Endodermal cell (in vitro differentiated cells): Measurements from ENCODE around the gene RCSD1. TPM values are rescaled to one million over a fixed set of nuclear protein-coding genes. Genes with fewer than 3 reads are reported as not detected.

ENCODE experiments used
- DNase-seq: peaks from one replicate; pipeline ENCODE4 v3.0.0-alpha.2; 2017
- H3K27ac ChIP-seq: 2 replicates; pipeline ENCODE4 v1.5.1; 2013; ENCODE audit warnings: mild to moderate bottlenecking, low read depth, low read length, moderate library complexity
- H3K27me3 ChIP-seq: 2 replicates; pipeline ENCODE4 v1.6.1; 2013; ENCODE audit warnings: mild to moderate bottlenecking, low read length, moderate library complexity; ENCODE audit not compliant: insufficient read depth, control insufficient read depth, poor library complexity, severe bottlenecking
- H3K36me3 ChIP-seq: 2 replicates; pipeline ENCODE4 v1.7.0; 2013; ENCODE audit warnings: mild to moderate bottlenecking, low read length, moderate library complexity; ENCODE audit not compliant: control insufficient read depth, insufficient read depth
- H3K4me1 ChIP-seq: one replicate; pipeline ENCODE4 v1.7.0; 2013; ENCODE audit warnings: low read length; ENCODE audit not compliant: control insufficient read depth, insufficient read depth
- H3K4me3 ChIP-seq: 2 replicates; pipeline ENCODE4 v1.5.1; 2013; ENCODE audit warnings: mild to moderate bottlenecking, low read length, moderate library complexity
- H3K9ac ChIP-seq: 2 replicates; pipeline ENCODE4 v1.6.1; 2013; ENCODE audit warnings: mild to moderate bottlenecking, low read length, moderate library complexity; ENCODE audit not compliant: poor library complexity, severe bottlenecking; ENCODE audit errors: extremely low read depth
- H3K9me3 ChIP-seq: 2 replicates; pipeline ENCODE4 v1.6.1; 2013; ENCODE audit warnings: mild to moderate bottlenecking, low read length, moderate library complexity; ENCODE audit not compliant: control insufficient read depth
- H3K27ac Mint-ChIP-seq: 2 replicates; pipeline ENCODE4 v1.8.0; 2020; ENCODE audit warnings: mixed read lengths
- H3K27me3 Mint-ChIP-seq: 2 replicates; pipeline ENCODE4 v1.8.0; 2021; ENCODE audit warnings: mild to moderate bottlenecking, mixed read lengths; ENCODE audit not compliant: insufficient read depth
- H3K36me3 Mint-ChIP-seq: 2 replicates; pipeline ENCODE4 v1.8.0; 2020; ENCODE audit warnings: low read depth, mixed read lengths
- H3K4me1 Mint-ChIP-seq: 2 replicates; pipeline ENCODE4 v1.8.0; 2020; ENCODE audit warnings: mixed read lengths
- H3K4me3 Mint-ChIP-seq: 2 replicates; pipeline ENCODE4 v1.8.0; 2020; ENCODE audit warnings: mild to moderate bottlenecking, moderate library complexity, mixed read lengths
- H3K9me3 Mint-ChIP-seq: 2 replicates; pipeline ENCODE4 v1.8.0; 2020; ENCODE audit warnings: mild to moderate bottlenecking, mixed read lengths
- CTCF ChIP-seq: fragments of 200-600 bp; sonication (generic); conservative IDR thresholded peaks from 2 replicates; pipeline ENCODE4 v1.5.0; 2021; ENCODE audit warnings: antibody characterized with exemption, mild to moderate bottlenecking
- WGBS, 2 experiments: methylation state at CpG; one replicate each; pipeline versions ENCODE4 v1.1.5 to v1.1.7; 2013; ENCODE audit warnings: missing lambda C conversion rate in 2 of 2, mixed read lengths in 1 of 2; ENCODE audit not compliant: insufficient coverage in 1 of 2, insufficient read length in 1 of 2; 5-methylcytosine and 5-hydroxymethylcytosine counted together
- total RNA-seq, 2 donors: library from RNA; stranded (reverse); fragmentation: NEBNext Ultra II Directional in 1 of 2; extraction: Animal tissue kit (Norgen Biotek cat#: 25700) in 1 of 2; gene quantifications; 2 replicates in 1 of 2; 3 replicates in 1 of 2; pipeline ENCODE4 v1.2.1, GENCODE V29; 2021

Gene RCSD1
- total RNA-seq, 2 donors from 2014 or later = 0.11 to 0.29 TPM

- no peaks in the 10 kb centered on the region for H3K27me3 ChIP-seq
- Mint-ChIP-seq H3K27ac (no peak overlapping the region), H3K36me3 (no peaks in the 10 kb centered on the region), H3K4me3 (no peak overlapping the region), H3K4me1 (peaks cover 11% of the 10 kb centered on the region), H3K9me3 (no peaks in the 10 kb centered on the region), H3K27me3 (peaks cover 11% of the 10 kb centered on the region)
- no peak for DNase-seq
- 90 to 91% methylated on average over 1 to 3 of the region's 3 CpGs for WGBS, 2 experiments
- H3K4me3 ChIP-seq = no peak overlapping the region
- H3K4me1 ChIP-seq = no peaks in the 10 kb centered on the region
- no peak overlapping the region for H3K27ac ChIP-seq
- H3K9ac ChIP-seq = no peak overlapping the region
- no peaks in the 10 kb centered on the region for H3K9me3 ChIP-seq
- no peaks in the 10 kb centered on the region for H3K36me3 ChIP-seq
- TF ChIP-seq CTCF = no peak
These were observed 12.4 kb downstream of the RCSD1 start for GRCh38 chr1:167642501-167642826.

GRCh38 chr1:167643441-167643840 is 13.4 kb downstream of the RCSD1 start:
- Mint-ChIP-seq H3K9me3 (no peaks in the 10 kb centered on the region), H3K27me3 (peaks cover 5% of the 10 kb centered on the region), H3K27ac (no peak overlapping the region), H3K4me3 (no peak overlapping the region), H3K4me1 (peaks cover 11% of the 10 kb centered on the region), H3K36me3 (no peaks in the 10 kb centered on the region)
- Histone ChIP-seq H3K9me3 (no peaks in the 10 kb centered on the region), H3K27me3 (no peaks in the 10 kb centered on the region), H3K36me3 (no peaks in the 10 kb centered on the region), H3K27ac (no peak overlapping the region), H3K9ac (no peak overlapping the region), H3K4me1 (no peaks in the 10 kb centered on the region), H3K4me3 (no peak overlapping the region)
- WGBS, 2 experiments = 92 to 96% methylated on average over 3 of the region's 3 CpGs
- TF ChIP-seq CTCF = no peak
- DNase-seq = no peak

GRCh38 chr1:167644551-167644950 is 14.5 kb downstream of the RCSD1 start:
- Mint-ChIP-seq H3K9me3 (no peaks in the 10 kb centered on the region), H3K27ac (no peak overlapping the region), H3K4me1 (peaks cover 14% of the 10 kb centered on the region), H3K4me3 (no peak overlapping the region), H3K36me3 (no peaks in the 10 kb centered on the region), H3K27me3 (peaks cover 5% of the 10 kb centered on the region)
- Histone ChIP-seq H3K4me3 (no peak overlapping the region), H3K36me3 (no peaks in the 10 kb centered on the region), H3K9me3 (no peaks in the 10 kb centered on the region), H3K27me3 (no peaks in the 10 kb centered on the region), H3K27ac (no peak overlapping the region), H3K4me1 (no peaks in the 10 kb centered on the region), H3K9ac (no peak overlapping the region)
- 84 to 100% methylated on average over 2 to 4 of the region's 4 CpGs for WGBS, 2 experiments
- DNase-seq = peak; percentile 39
- no peak for TF ChIP-seq CTCF
